Prostate gland (tissue), 2 donors: ENCODE results near the gene ZNF24. TPM values are rescaled to one million over a fixed set of nuclear protein-coding genes. Genes with fewer than 3 reads are reported as not detected.
A peak's percentile ranks its signal among the peaks of the same experiment; 100 is the strongest.

Experiments
- DNase-seq: peaks from one replicate; pipeline ENCODE4 v3.0.0-alpha.2; 2019; ENCODE audit warnings: low spot score
- H3K27ac ChIP-seq, 2 donors: fragments of 200-600 bp; sonication (generic); 2 replicates each; pipeline ENCODE4 v1.5.1; 2017 to 2019
- H3K27me3 ChIP-seq: fragments of 200-600 bp; sonication (generic); replicated peaks from 2 replicates; pipeline ENCODE4 v1.5.1; 2019; ENCODE audit not compliant: insufficient read depth
- H3K36me3 ChIP-seq, 2 donors: fragments of 200-600 bp; sonication (generic); 1 replicate in 1 of 2; 2 replicates in 1 of 2; pipeline versions ENCODE4 v1.5.1 to v1.8.1; 2017 to 2019
- H3K4me1 ChIP-seq: fragments of 200-600 bp; sonication (generic); replicated peaks from 2 replicates; pipeline ENCODE4 v1.5.1; 2019
- H3K4me3 ChIP-seq, 2 donors: fragments of 200-600 bp; sonication (generic); 2 replicates each; pipeline ENCODE4 v1.5.1; 2017 to 2019
- H3K9me3 ChIP-seq: fragments of 200-600 bp; sonication (generic); 2 replicates; pipeline ENCODE4 v1.5.1; 2017
- POLR2A ChIP-seq: fragments of 450-650 bp; IDR thresholded peaks from one replicate; pipeline ENCODE4 v1.6.1; 2016; ENCODE audit warnings: antibody characterized with exemption, mild to moderate bottlenecking
- POLR2AphosphoS5 ChIP-seq: sonication (generic); formaldehyde crosslinking; IDR thresholded peaks from one replicate; pipeline ENCODE4 v1.6.1; 2017; ENCODE audit warnings: antibody characterized with exemption
- WGBS: methylation state at CpG from one replicate; pipeline ENCODE4 v1.1.5; 2018; 5-methylcytosine and 5-hydroxymethylcytosine counted together
- intact Hi-C: fragments of 100-400 bp; cut with DNase I; formaldehyde crosslinking; loops from one replicate; pipeline ENCODE4 v1.14.2; 2022
- total RNA-seq, 2 donors: library from RNA; depleted of rRNA; stranded (reverse); fragments of >200 nt; gene quantifications; one replicate each; pipeline ENCODE4 v1.1.0, GENCODE V29; 2016
- TF ChIP-seq, protein P1 (sequence below), 4 experiments: fragments of 200-600 bp in 2 of 4; fragments of 450-650 bp in 2 of 4; sonication (generic) in 2 of 4; IDR thresholded peaks; 1 replicate in 3 of 4; 2 replicates in 1 of 4; pipeline ENCODE4 v1.5.1; 2016 to 2019; ENCODE audit warnings: antibody characterized with exemption in 4 of 4, mild to moderate bottlenecking in 2 of 4, moderate library complexity in 2 of 4

Gene ZNF24
- total RNA-seq, 2 donors from 2014 or later = 39.4 to 53.4 TPM

DNA sequence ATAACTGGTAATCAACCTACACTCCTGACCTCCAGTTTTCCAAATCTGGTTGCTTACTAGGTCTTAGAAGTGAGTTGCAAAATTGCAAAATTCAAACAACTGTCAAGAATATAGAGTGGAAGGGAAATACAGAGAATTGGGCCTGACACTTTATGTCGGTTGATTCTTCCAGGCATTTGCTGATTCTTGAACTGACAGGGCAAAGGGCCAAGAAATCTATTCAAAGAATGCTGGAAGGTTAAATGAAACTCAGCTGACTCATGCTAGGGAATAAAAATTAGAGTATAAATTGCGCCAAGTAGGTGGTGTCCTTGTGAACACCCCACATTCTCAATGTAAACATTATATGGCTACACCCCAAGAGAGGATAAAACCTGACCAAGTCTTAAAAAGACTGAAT lies 32.7 kb downstream of the ZNF24 start:
- Histone ChIP-seq H3K27ac (no peak overlapping the region), H3K9me3 (no peaks in the 10 kb centered on the region), H3K27me3 (no peaks in the 10 kb centered on the region), H3K36me3 (no peaks in the 10 kb centered on the region), H3K4me1 (no peaks in the 10 kb centered on the region), H3K4me3 (no peak overlapping the region)
- 46% methylated on average over 2 of the region's 2 CpGs for WGBS
- no peak for TF ChIP-seq POLR2A
- TF ChIP-seq, protein P1, sequence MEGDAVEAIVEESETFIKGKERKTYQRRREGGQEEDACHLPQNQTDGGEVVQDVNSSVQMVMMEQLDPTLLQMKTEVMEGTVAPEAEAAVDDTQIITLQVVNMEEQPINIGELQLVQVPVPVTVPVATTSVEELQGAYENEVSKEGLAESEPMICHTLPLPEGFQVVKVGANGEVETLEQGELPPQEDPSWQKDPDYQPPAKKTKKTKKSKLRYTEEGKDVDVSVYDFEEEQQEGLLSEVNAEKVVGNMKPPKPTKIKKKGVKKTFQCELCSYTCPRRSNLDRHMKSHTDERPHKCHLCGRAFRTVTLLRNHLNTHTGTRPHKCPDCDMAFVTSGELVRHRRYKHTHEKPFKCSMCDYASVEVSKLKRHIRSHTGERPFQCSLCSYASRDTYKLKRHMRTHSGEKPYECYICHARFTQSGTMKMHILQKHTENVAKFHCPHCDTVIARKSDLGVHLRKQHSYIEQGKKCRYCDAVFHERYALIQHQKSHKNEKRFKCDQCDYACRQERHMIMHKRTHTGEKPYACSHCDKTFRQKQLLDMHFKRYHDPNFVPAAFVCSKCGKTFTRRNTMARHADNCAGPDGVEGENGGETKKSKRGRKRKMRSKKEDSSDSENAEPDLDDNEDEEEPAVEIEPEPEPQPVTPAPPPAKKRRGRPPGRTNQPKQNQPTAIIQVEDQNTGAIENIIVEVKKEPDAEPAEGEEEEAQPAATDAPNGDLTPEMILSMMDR (IDR thresholded peaks at IDR 0.05) = no peak
- no peak for TF ChIP-seq POLR2AphosphoS5
- intact Hi-C loops = no loop called here
- no peak for DNase-seq

DNA sequence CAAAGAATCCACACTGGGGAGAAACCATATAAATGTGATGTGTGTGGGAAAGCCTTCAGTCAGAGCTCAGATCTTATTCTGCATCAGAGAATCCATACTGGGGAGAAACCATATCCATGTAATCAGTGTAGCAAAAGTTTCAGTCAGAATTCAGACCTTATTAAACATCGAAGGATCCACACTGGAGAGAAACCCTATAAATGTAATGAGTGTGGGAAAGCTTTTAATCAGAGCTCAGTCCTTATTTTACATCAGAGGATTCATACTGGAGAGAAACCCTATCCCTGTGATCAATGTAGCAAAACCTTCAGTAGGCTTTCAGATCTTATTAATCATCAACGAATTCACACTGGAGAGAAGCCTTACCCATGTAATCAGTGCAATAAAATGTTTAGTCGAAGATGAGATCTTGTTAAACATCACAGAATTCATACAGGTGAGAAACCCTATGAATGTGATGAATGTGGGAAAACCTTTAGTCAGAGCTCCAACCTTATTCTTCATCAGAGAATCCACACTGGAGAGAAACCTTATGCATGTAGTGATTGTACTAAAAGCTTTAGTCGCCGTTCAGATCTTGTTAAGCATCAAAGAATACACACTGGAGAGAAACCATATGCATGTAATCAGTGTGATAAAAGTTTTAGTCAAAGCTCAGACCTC lies 37.5 kb downstream of the ZNF24 start:
- Histone ChIP-seq H3K9me3 (no peaks in the 10 kb centered on the region), H3K4me1 (no peaks in the 10 kb centered on the region), H3K36me3 (no peaks in the 10 kb centered on the region), H3K4me3 (no peak overlapping the region), H3K27ac (no peak overlapping the region), H3K27me3 (no peaks in the 10 kb centered on the region)
- 97% methylated on average over 5 of the region's 5 CpGs for WGBS
- DNase-seq = no peak
- TF ChIP-seq POLR2A (no peak), POLR2AphosphoS5 (no peak)
- TF ChIP-seq, protein P1 (IDR thresholded peaks at IDR 0.05) = no peak
- intact Hi-C loops = no loop called here

DNA sequence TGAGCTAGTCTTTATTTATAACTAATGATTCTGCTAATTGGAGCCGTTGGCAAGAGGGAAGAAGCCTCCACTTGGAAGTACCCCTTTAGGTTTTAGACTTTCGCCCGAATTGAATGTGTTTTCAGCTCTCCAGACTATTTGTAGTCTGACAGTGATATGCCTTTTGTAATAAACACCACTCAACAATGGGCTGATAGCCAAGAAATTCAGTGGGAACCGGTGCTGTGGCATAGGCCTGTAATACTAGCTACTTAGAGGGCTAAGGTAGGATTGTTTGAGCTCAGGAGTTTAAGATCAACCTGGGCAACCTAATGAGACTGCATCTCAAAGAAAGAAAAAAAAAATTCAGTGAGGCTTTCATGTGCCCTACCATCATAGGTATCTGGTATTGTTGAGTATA lies 40.6 kb downstream of the ZNF24 start:
- TF ChIP-seq POLR2AphosphoS5 (no peak), POLR2A (no peak)
- TF ChIP-seq, protein P1 (IDR thresholded peaks at IDR 0.05) = no peak
- H3K27me3 ChIP-seq = no peaks in the 10 kb centered on the region
- no peak overlapping the region for H3K4me3 ChIP-seq
- no peak for DNase-seq
- 96% methylated on average over 4 of the region's 4 CpGs for WGBS
- no peaks in the 10 kb centered on the region for H3K36me3 ChIP-seq
- H3K27ac ChIP-seq = no peak overlapping the region
- H3K9me3 ChIP-seq = no peaks in the 10 kb centered on the region
- intact Hi-C loops = no loop called here
- H3K4me1 ChIP-seq = no peaks in the 10 kb centered on the region

DNA sequence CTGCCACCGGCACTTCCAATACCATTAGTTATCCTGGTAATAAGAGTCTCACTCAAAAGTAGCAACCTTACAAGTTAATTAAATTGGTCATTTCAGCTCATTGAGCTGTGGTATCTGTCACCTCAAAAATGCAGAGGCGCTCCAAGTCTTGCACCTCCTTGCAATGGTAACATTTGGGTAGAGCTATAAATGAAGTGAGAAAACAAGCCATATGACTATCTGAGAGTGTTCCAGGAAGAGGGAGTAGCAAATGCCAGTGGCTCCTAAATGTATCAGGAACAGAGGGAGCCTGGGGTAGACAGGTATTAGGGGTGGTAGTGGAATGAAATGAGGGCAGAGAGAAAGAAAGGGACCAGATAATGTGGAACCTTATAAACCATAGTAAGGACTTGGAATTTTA lies 48.2 kb downstream of the ZNF24 start:
- Histone ChIP-seq H3K27ac (no peak overlapping the region), H3K27me3 (no peaks in the 10 kb centered on the region), H3K9me3 (no peaks in the 10 kb centered on the region), H3K4me3 (no peak overlapping the region), H3K36me3 (no peaks in the 10 kb centered on the region), H3K4me1 (no peaks in the 10 kb centered on the region)
- WGBS = 96% methylated on average over 2 of the region's 2 CpGs
- no peak for DNase-seq
- intact Hi-C loops = no loop called here
- no peak for TF ChIP-seq POLR2AphosphoS5
- TF ChIP-seq POLR2A = no peak
- TF ChIP-seq, protein P1 (IDR thresholded peaks at IDR 0.05) = no peak

DNA sequence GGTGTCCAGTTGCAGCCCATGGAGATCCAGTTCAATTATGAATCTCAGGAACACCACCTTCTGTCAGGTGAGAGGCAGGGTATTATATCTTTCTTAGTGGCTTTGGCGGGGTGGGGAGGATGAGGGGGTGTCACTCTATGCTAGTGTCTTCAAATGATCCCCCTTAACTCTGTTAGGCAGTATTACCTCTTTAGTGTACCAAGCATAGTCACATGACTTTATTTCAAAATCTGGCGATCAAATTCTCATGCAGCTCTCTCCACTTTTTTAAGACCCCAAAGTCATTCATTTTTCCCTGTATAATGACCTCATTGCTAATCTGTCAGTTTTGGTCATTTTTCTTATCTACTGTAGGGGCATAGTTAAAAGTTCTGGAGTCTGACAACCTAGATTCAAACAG lies 53.1 kb downstream of the ZNF24 start:
- intact Hi-C loops = no loop called here
- H3K4me1 ChIP-seq = no peaks in the 10 kb centered on the region
- no peak overlapping the region for H3K27ac ChIP-seq
- H3K36me3 ChIP-seq = no peaks in the 10 kb centered on the region
- H3K4me3 ChIP-seq = peak overlapping the region in 1 of 2 donors; percentile 53
- H3K27me3 ChIP-seq = no peaks in the 10 kb centered on the region
- TF ChIP-seq POLR2A (no peak), POLR2AphosphoS5 (no peak)
- TF ChIP-seq, protein P1 (IDR thresholded peaks at IDR 0.05) = no peak
- 77% methylated on average over 2 of the region's 2 CpGs for WGBS
- no peak for DNase-seq
- H3K9me3 ChIP-seq = no peaks in the 10 kb centered on the region
